Erythroblast (primary cell): ENCODE measurements around the gene CDH13.

Experiments
- GATA1 ChIP-seq: IDR thresholded peaks from 2 replicates; pipeline ENCODE4 v1.6.1; 2011; ENCODE audit warnings: low read depth, mild to moderate bottlenecking, control low read depth, low read length, moderate library complexity
- POLR2A ChIP-seq: IDR thresholded peaks from 2 replicates; pipeline ENCODE4 v1.6.1; 2011; ENCODE audit warnings: mild to moderate bottlenecking, low read length

- TF ChIP-seq POLR2A = no peak
- no peak for TF ChIP-seq GATA1
Measured at GRCh38 chr16:82650804-82651203, 24.0 kb downstream of the CDH13 start.
